Vagina (tissue), 2 donors: ENCODE measurements around the gene ARFIP1. TPM values are rescaled to one million over a fixed set of nuclear protein-coding genes. Genes with fewer than 3 reads are reported as not detected.
"Not testable (repeated sequence)": the region's sequence is repeated elsewhere in the genome, so short reads cannot be mapped to it uniquely, and the experiment has no call there.

Experiments used
- DNase-seq, 2 donors: peaks; one replicate each; pipeline ENCODE4 v3.0.0-alpha.2; 2017; ENCODE audit errors: extremely low spot score in 2 of 2
- H3K27ac ChIP-seq: fragments of 200-600 bp; sonication (generic); one replicate; pipeline ENCODE4 v1.5.1; 2019
- H3K27me3 ChIP-seq: fragments of 200-600 bp; sonication (generic); one replicate; pipeline ENCODE4 v1.5.1; 2019
- H3K36me3 ChIP-seq, 2 donors: fragments of 200-600 bp; sonication (generic); one replicate each; pipeline ENCODE4 v1.5.1; 2017 to 2019
- H3K4me1 ChIP-seq: fragments of 200-600 bp; sonication (generic); one replicate; pipeline ENCODE4 v1.5.1; 2019
- H3K4me3 ChIP-seq, 2 donors: fragments of 200-600 bp; sonication (generic); 1 replicate in 1 of 2; 2 replicates in 1 of 2; pipeline ENCODE4 v1.5.1; 2016 to 2019
- H3K9me3 ChIP-seq: fragments of 200-600 bp; sonication (generic); one replicate; pipeline ENCODE4 v1.5.1; 2019
- POLR2A ChIP-seq, 2 donors: fragments of 450-650 bp; IDR thresholded peaks; one replicate each; pipeline ENCODE4 v1.6.1; 2017; ENCODE audit warnings: antibody characterized with exemption in 2 of 2, mild to moderate bottlenecking in 2 of 2, moderate library complexity in 2 of 2
- POLR2AphosphoS5 ChIP-seq, 2 donors: sonication (generic); formaldehyde crosslinking; IDR thresholded peaks; one replicate each; pipeline ENCODE4 v1.9.0; 2017; ENCODE audit warnings: antibody characterized with exemption in 2 of 2, mild to moderate bottlenecking in 2 of 2, low read depth in 1 of 2; ENCODE audit not compliant: insufficient read depth in 1 of 2
- intact Hi-C: fragments of 100-400 bp; cut with DNase I; formaldehyde crosslinking; loops from one replicate; pipeline ENCODE4 v1.15.1; 2023
- total RNA-seq: library from RNA; depleted of rRNA; stranded (reverse); fragments of >200 nt; gene quantifications from one replicate; pipeline ENCODE4 v1.2.3, GENCODE V29; 2016
- TF ChIP-seq, protein P1 (sequence below), 3 experiments: fragments of 450-650 bp in 2 of 3; fragments of 200-600 bp in 1 of 3; sonication (generic) in 1 of 3; IDR thresholded peaks; one replicate each; pipeline ENCODE4 v1.5.1; 2017 to 2019; ENCODE audit warnings: antibody characterized with exemption in 3 of 3, mild to moderate bottlenecking in 2 of 3, moderate library complexity in 2 of 3

The ARFIP1 gene
- total RNA-seq, 1 donor from 2014 or later, result 19.4 TPM

DNA sequence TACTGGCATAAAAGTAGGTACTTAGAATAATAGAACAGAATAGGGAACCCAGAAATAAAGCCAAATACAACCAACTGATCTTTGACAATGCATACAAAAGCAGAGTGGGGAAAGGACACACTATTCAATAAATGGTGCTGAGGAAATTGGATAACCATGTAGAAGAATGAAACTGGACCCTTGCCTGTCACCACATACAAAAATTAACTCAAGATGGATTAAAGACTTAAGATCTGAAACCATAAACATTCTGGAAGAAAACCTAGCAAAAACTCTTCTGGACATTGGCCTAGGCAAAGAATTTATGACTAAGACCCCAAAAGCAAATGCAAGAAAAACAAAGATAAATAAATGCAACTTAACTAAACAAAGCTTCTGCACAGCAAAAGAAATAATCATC is 45.6 kb downstream of the ARFIP1 start:
- DNase-seq, result no peak
- TF ChIP-seq POLR2AphosphoS5 (IDR thresholded peaks at IDR 0.05; ENCODE audit: insufficient read depth in 1 of 2, low read depth in 1 of 2) (no peak), POLR2A (IDR thresholded peaks at IDR 0.05) (no peak)
- TF ChIP-seq, protein P1, sequence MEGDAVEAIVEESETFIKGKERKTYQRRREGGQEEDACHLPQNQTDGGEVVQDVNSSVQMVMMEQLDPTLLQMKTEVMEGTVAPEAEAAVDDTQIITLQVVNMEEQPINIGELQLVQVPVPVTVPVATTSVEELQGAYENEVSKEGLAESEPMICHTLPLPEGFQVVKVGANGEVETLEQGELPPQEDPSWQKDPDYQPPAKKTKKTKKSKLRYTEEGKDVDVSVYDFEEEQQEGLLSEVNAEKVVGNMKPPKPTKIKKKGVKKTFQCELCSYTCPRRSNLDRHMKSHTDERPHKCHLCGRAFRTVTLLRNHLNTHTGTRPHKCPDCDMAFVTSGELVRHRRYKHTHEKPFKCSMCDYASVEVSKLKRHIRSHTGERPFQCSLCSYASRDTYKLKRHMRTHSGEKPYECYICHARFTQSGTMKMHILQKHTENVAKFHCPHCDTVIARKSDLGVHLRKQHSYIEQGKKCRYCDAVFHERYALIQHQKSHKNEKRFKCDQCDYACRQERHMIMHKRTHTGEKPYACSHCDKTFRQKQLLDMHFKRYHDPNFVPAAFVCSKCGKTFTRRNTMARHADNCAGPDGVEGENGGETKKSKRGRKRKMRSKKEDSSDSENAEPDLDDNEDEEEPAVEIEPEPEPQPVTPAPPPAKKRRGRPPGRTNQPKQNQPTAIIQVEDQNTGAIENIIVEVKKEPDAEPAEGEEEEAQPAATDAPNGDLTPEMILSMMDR (IDR thresholded peaks at IDR 0.05), result no peak
- H3K27me3 ChIP-seq, result no peaks in the 10 kb centered on the region
- no peaks in the 10 kb centered on the region for H3K4me1 ChIP-seq
- no peaks in the 10 kb centered on the region for H3K9me3 ChIP-seq
- H3K27ac ChIP-seq, result no peak overlapping the region
- no peaks in the 10 kb centered on the region for H3K36me3 ChIP-seq
- H3K4me3 ChIP-seq, result no peak overlapping the region
- intact Hi-C loops, result no loop called here

DNA sequence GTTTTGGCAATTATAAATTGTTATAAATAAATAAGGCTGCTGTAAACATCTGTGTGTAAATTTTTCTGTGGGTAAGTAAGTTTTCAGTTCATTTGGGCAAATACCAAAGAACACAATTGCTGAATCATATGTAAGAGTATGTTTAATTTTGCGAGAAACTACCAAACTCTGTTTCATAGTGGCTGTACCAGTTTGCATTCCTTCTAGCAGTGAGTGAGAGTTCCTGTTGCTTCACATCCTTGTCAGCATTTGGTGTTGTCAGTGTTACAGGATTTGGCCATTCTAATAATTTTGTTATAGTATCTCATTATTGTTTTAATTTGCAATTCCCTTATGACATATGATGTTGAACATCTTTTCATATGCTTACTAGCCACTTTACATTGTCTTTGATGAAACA is 48.4 kb downstream of the ARFIP1 start:
- Histone ChIP-seq H3K27ac (no peak overlapping the region), H3K9me3 (no peaks in the 10 kb centered on the region), H3K4me1 (no peaks in the 10 kb centered on the region), H3K4me3 (no peak overlapping the region), H3K27me3 (no peaks in the 10 kb centered on the region), H3K36me3 (no peaks in the 10 kb centered on the region)
- DNase-seq, result no peak
- TF ChIP-seq, protein P1 (IDR thresholded peaks at IDR 0.05), result no peak
- intact Hi-C loops, result no loop called here

DNA sequence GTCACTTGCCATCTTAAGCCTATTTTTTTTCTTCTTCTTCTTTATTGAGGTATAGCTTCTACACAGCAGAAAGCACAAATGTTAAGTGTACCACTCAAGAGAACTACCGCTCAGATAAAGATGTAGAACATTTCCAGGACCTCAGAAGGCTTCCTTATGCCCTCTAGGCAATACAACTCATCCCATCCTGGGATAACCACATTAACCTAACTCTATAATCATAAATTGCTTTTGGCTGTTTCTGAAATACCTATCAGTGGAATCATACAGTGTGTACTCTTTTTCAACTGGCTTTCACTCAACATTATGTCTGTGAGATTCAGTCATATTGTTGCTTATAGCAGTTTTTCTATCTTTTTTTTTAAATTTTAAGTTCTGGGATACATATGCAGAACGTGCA is 51.7 kb downstream of the ARFIP1 start:
- Histone ChIP-seq H3K4me3 (no peak overlapping the region), H3K27ac (no peak overlapping the region), H3K36me3 (peaks cover 0 to 7% of the 10 kb centered on the region in 2 donors), H3K4me1 (no peaks in the 10 kb centered on the region), H3K9me3 (no peaks in the 10 kb centered on the region), H3K27me3 (no peaks in the 10 kb centered on the region)
- DNase-seq, result no peak
- intact Hi-C loops, result no loop called here
- TF ChIP-seq POLR2A (IDR thresholded peaks at IDR 0.05), result no peak
- no peak for TF ChIP-seq POLR2AphosphoS5 (IDR thresholded peaks at IDR 0.05; ENCODE audit: insufficient read depth in 1 of 2, low read depth in 1 of 2)
- TF ChIP-seq, protein P1 (IDR thresholded peaks at IDR 0.05), result no peak

DNA sequence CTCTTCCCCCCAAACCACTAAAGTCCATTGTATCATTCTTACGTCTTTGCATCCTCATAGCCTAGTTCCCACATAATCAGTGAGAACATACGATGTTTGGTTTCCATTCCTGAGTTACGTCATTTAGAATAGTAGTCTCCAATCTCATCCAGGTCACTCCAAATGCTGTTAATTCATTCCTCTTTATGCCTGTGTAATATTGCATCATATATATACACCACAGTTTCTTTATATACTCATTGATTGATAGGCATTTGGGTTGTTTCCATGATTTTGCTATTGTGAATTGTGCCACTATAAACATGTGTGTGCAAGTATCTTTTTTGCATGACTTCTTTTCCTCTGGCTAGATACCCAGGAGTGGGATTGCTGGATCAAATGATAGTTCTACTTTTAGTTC is 57.2 kb downstream of the ARFIP1 start:
- H3K4me3 ChIP-seq, result no peak overlapping the region
- intact Hi-C loops, result no loop called here
- TF ChIP-seq POLR2A (IDR thresholded peaks at IDR 0.05), result no peak
- no peaks in the 10 kb centered on the region for H3K27me3 ChIP-seq
- H3K9me3 ChIP-seq, result no peaks in the 10 kb centered on the region
- H3K27ac ChIP-seq, result no peak overlapping the region
- no peaks in the 10 kb centered on the region for H3K4me1 ChIP-seq
- DNase-seq, result no peak
- peaks cover 0 to 10% of the 10 kb centered on the region in 2 donors for H3K36me3 ChIP-seq

DNA sequence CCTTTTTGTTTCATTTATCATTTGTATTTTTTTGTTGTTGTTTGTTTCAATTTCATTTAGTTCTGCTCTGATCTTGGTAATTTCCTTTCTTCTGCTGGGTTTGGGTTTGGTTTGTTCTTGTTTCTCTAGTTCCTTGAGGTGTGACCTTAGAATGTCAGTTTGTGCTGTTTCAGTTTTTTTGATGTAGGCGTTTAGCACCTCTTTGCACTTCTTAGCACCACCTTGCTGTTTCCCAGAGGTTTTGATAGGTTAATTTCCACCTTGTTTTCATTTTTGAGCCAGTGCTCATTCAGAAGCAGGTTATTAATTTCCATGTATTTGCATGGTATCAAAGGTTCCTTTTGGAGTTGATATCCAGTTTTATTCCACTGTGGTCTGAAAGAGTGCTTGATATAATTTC is 60.0 kb downstream of the ARFIP1 start:
- H3K9me3 ChIP-seq, H3K4me3 ChIP-seq, intact Hi-C loops, H3K4me1 ChIP-seq, H3K27me3 ChIP-seq, H3K27ac ChIP-seq, DNase-seq: not testable (repeated sequence)
- peaks cover 0 to 11% of the 10 kb centered on the region in 2 donors for H3K36me3 ChIP-seq

DNA sequence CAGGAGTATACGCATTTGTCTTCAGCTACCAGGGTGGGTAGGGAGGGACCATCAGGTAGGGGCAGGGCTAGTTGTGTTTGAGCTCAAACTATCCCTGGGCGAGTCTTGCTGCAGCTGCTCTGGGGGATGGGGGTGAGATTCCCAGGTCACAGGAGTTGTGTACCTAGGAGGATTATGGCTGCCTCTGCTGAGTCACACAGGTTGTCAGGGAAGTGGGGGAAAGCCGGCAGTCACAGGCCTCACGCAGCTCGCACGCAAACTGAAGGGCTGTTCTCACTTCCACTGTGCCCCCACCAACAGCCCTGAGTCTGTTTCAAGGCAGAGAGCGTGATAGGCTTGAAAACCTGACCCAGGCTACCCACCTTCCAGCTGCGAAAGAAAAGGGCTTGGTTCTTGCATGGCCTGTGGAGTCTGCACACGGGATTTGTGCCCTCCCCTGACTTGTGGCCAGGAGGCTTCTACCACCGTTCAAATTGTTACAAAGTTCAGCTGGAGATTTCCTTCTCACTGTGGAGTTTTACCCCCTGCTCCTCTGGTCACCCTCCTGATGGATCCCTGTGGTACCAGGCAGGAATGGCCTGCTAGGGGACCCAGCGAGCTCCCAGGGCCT is 63.8 kb downstream of the ARFIP1 start:
- no peak overlapping the region for H3K27ac ChIP-seq
- no peaks in the 10 kb centered on the region for H3K9me3 ChIP-seq
- no peaks in the 10 kb centered on the region for H3K4me1 ChIP-seq
- DNase-seq, result no peak
- H3K27me3 ChIP-seq, result no peaks in the 10 kb centered on the region
- TF ChIP-seq, protein P1 (IDR thresholded peaks at IDR 0.05), result no peak
- TF ChIP-seq POLR2A (IDR thresholded peaks at IDR 0.05) (no peak), POLR2AphosphoS5 (IDR thresholded peaks at IDR 0.05; ENCODE audit: insufficient read depth in 1 of 2, low read depth in 1 of 2) (no peak)
- H3K4me3 ChIP-seq, result no peak overlapping the region
- peaks cover 0 to 4% of the 10 kb centered on the region in 2 donors for H3K36me3 ChIP-seq
- intact Hi-C loops, result no loop called here
